Measurements from ENCODE around the gene LSM2.

DNA sequence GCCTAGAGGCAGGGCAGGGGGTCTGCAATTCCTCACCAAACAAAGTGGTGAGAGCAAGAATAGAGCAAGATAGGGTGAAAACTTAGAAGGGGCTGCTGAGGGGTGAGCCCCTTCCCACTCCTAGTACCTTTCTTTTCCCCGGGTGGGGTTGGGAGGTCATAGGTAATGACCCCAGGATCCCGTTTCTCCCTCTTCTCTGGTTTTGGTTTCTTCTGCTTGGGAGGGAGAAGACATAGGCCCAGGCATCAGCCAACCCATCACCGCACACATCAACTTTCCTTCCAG, 14.7 kb downstream of the LSM2 start:
- TF ChIP-seq, protein P1, sequence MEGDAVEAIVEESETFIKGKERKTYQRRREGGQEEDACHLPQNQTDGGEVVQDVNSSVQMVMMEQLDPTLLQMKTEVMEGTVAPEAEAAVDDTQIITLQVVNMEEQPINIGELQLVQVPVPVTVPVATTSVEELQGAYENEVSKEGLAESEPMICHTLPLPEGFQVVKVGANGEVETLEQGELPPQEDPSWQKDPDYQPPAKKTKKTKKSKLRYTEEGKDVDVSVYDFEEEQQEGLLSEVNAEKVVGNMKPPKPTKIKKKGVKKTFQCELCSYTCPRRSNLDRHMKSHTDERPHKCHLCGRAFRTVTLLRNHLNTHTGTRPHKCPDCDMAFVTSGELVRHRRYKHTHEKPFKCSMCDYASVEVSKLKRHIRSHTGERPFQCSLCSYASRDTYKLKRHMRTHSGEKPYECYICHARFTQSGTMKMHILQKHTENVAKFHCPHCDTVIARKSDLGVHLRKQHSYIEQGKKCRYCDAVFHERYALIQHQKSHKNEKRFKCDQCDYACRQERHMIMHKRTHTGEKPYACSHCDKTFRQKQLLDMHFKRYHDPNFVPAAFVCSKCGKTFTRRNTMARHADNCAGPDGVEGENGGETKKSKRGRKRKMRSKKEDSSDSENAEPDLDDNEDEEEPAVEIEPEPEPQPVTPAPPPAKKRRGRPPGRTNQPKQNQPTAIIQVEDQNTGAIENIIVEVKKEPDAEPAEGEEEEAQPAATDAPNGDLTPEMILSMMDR (IDR thresholded peaks at IDR 0.05): no peak
- TF ChIP-seq EP300 (IDR thresholded peaks at IDR 0.05): no peak
- no peak for TF ChIP-seq POLR2AphosphoS5 (IDR thresholded peaks at IDR 0.05)
